Adrenal gland (tissue), 19 donors: ENCODE measurements around the gene TEAD3. TPM values are rescaled to one million over a fixed set of nuclear protein-coding genes. Genes with fewer than 3 reads are reported as not detected.
A peak's percentile ranks its signal among the peaks of the same experiment; 100 is the strongest.

ENCODE experiments used
- DNase-seq, 7 donors: peaks; one replicate each; pipeline ENCODE4 v3.0.0-alpha.2; 2019 to 2020
- H3K27ac ChIP-seq, 5 donors: fragments of 200-600 bp; sonication (generic) in 4 of 5; 1 replicate in 3 of 5; 2 replicates in 2 of 5; pipeline versions ENCODE4 v1.5.1 to v1.8.0; 2016 to 2020; ENCODE audit warnings: mild to moderate bottlenecking in 1 of 5
- H3K27me3 ChIP-seq: fragments of 200-600 bp; 2 replicates; pipeline ENCODE4 v1.8.0; 2021
- H3K36me3 ChIP-seq, 2 donors: fragments of 200-600 bp; replicated peaks in 1 of 2; 1 replicate in 1 of 2; 2 replicates in 1 of 2; pipeline versions ENCODE4 v1.5.1 to v1.8.0; 2018 to 2022
- H3K4me1 ChIP-seq, 2 donors: fragments of 200-600 bp; replicated peaks in 1 of 2; 1 replicate in 1 of 2; 2 replicates in 1 of 2; pipeline versions ENCODE4 v1.5.1 to v1.8.0; 2018 to 2021
- H3K4me3 ChIP-seq, 4 donors: fragments of 200-600 bp; sonication (generic) in 3 of 4; one replicate each; pipeline ENCODE4 v1.5.1; 2016 to 2018
- H3K9me3 ChIP-seq, 3 donors: fragments of 200-600 bp; sonication (generic) in 1 of 3; replicated peaks in 1 of 3; 1 replicate in 2 of 3; 2 replicates in 1 of 3; pipeline versions ENCODE4 v1.5.1 to v1.8.0; 2016 to 2021
- POLR2A ChIP-seq, 2 donors: fragments of 450-650 bp; IDR thresholded peaks; one replicate each; pipeline ENCODE4 v1.6.1; 2017; ENCODE audit warnings: antibody characterized with exemption in 2 of 2, mild to moderate bottlenecking in 2 of 2, moderate library complexity in 1 of 2
- WGBS, 4 donors: extraction: QIAGEN DNeasy Blood & Tissue Kit in 2 of 4; methylation state at CpG; one replicate each; pipeline versions ENCODE4 v1.1.5 to v1.1.7; 2013 to 2017; 5-methylcytosine and 5-hydroxymethylcytosine counted together
- intact Hi-C, 2 donors: fragments of 100-400 bp; cut with DNase I; formaldehyde crosslinking; loops; one replicate each; pipeline versions ENCODE4 v1.14.1 to v1.15.0; 2022 to 2023
- long read RNA-seq, 10 donors: library from polyadenylated mRNA in 3 of 10; unstranded in 2 of 10; stranded (forward) in 1 of 10; transcript quantifications; one replicate each; pipeline ENCODE4 v2.0.0 and lab custom pipeline, GENCODE V29; 2021 to 2026
- polyA plus RNA-seq, 3 donors: library from polyadenylated mRNA; stranded (reverse); fragments of 200-250 nt in 2 of 3; fragments of 350-450 nt in 1 of 3; fragmentation: Illumina TruSeq in 1 of 3; extraction: RNeasy Lipid Tissue Mini Kit (QIAGEN cat#74804) in 1 of 3; gene quantifications; one replicate each; pipeline ENCODE4 v1.2.3, GENCODE V29; 2013 to 2014
- total RNA-seq, 9 donors: library from RNA; depleted of rRNA in 4 of 9; stranded (reverse); fragments of >200 nt in 4 of 9; fragments of 120-200 nt in 1 of 9; fragmentation: NEBNext Ultra II Directional in 1 of 9; extraction: Animal tissue kit (Norgen Biotek cat#: 25700) in 1 of 9; gene quantifications; one replicate each; pipeline versions ENCODE4 v1.1.0 to v1.2.4, GENCODE V29; 2013 to 2023
- TF ChIP-seq, protein P1 (sequence below), 6 experiments: fragments of 450-650 bp in 4 of 6; fragments of 200-600 bp in 2 of 6; sonication (generic) in 1 of 6; IDR thresholded peaks; 1 replicate in 5 of 6; 2 replicates in 1 of 6; pipeline versions ENCODE4 v1.5.1 to v1.8.0; 2016 to 2021; ENCODE audit warnings: antibody characterized with exemption in 6 of 6, mild to moderate bottlenecking in 2 of 6, moderate library complexity in 1 of 6
- donor health status: healthy with polysubstance abuse.
- donor health status: Bipolar disorder and iron deficiency.
- donor health status: DM: yes; HTN: yes; CAD: no.
- donor health status: DM: no; HTN: no; CAD: no.
- donor health status: DM: no; HTN: no; CAD: no.
- donor health status: DM: yes; HTN: yes; CAD: no.

TEAD3 gene
- total RNA-seq (10 to 100 TPM in 3 of 9 donors, 1 to 10 TPM in 6; 1.4 to 14.3 (median 8.4) TPM), polyA plus RNA-seq (10 to 100 TPM in 2 of 3 donors, 1 to 10 TPM in 1; 5.5 to 15.5 (median 12.2) TPM)
- long read RNA-seq, donor 1 = 0 reads
- long read RNA-seq, donor 2 = 0 reads
- long read RNA-seq, donor 3 = 0 reads
- long read RNA-seq, donor 4, partial matches to known transcripts = 0 of 1 reads
- long read RNA-seq, donor 4, other reads (novel, unspliced or antisense) = 1 of 1 reads
- long read RNA-seq, donor 5, partial matches to known transcripts = 3 of 19 reads
- long read RNA-seq, donor 5, other reads (novel, unspliced or antisense) = 16 of 19 reads
- long read RNA-seq, donor 6, partial matches to known transcripts = 1 of 3 reads
- long read RNA-seq, donor 6, other reads (novel, unspliced or antisense) = 2 of 3 reads
- long read RNA-seq, donor 7 = 0 reads
- long read RNA-seq, donor 8 = 0 reads
- long read RNA-seq, donor 9 = 0 reads
- long read RNA-seq, donor 10 = 0 reads

DNA sequence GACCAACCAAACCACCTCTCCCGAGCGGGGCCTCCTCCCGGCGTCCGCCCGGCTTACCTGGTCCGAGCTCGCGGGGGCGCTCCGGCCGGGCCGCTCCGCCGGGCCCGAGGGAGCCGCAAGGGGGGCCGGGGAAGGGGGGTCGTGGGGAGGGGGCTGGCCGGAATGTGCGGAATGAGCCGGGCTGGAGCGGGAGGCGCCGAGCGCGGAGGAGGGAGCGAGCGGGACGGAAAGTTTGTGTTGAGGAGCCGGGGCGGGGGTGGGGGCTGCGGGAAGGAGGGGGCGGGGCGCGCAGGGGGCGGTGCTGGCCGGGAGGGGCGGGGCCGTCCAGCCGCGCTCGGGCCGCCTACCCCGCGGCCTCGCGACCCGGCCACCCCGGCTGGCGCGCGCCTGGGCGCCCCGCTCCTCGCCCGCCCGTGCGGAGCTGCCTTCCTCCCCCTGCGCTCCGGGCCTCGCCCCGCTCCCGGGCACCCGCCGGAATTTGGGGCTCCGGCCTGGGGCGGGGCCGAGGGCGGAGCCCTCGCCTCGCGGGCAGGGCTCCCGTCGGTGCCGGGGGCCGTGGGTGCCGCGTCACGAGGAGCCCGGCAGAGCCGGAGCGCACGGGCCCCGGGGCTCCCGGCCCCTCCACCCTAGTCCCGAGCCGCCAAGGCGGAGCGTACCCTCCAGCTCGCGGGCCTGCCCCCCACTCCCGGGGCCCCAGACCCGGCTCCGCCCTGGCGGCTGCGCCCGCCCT is at the start of gene TEAD3:
Gene TEAD3 (minus strand): TSS at position 239 of the 730 bp plus-strand sequence.
- intact Hi-C loops = no loop called here
- H3K4me1 ChIP-seq = peaks cover 7 to 19% of the 10 kb centered on the region in 2 donors
- peak in 3 of 7 donors; percentile 44 to 58 (median 49) for DNase-seq

GRCh38 chr6:35544769-35545361 is 48.0 kb upstream of the TEAD3 start:
- Histone ChIP-seq H3K27me3 (no peaks in the 10 kb centered on the region), H3K4me1 (no peaks in the 10 kb centered on the region), H3K4me3 (no peak overlapping the region), H3K9me3 (peaks cover 0 to 5% (median 0%) of the 10 kb centered on the region in 3 donors), H3K36me3 (no peaks in the 10 kb centered on the region), H3K27ac (no peak overlapping the region)
- TF ChIP-seq POLR2A (IDR thresholded peaks at IDR 0.05) = no peak
- TF ChIP-seq, protein P1, sequence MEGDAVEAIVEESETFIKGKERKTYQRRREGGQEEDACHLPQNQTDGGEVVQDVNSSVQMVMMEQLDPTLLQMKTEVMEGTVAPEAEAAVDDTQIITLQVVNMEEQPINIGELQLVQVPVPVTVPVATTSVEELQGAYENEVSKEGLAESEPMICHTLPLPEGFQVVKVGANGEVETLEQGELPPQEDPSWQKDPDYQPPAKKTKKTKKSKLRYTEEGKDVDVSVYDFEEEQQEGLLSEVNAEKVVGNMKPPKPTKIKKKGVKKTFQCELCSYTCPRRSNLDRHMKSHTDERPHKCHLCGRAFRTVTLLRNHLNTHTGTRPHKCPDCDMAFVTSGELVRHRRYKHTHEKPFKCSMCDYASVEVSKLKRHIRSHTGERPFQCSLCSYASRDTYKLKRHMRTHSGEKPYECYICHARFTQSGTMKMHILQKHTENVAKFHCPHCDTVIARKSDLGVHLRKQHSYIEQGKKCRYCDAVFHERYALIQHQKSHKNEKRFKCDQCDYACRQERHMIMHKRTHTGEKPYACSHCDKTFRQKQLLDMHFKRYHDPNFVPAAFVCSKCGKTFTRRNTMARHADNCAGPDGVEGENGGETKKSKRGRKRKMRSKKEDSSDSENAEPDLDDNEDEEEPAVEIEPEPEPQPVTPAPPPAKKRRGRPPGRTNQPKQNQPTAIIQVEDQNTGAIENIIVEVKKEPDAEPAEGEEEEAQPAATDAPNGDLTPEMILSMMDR (IDR thresholded peaks at IDR 0.05) = no peak
- intact Hi-C loops = no loop called here
- WGBS, 4 donors = 64 to 67% (median 66%) methylated on average over 12 to 13 of the region's 13 CpGs
- no peak for DNase-seq

More for the DNA sequence above, at the start of gene TEAD3:
- TF ChIP-seq POLR2A (IDR thresholded peaks at IDR 0.05) = no peak
- TF ChIP-seq, protein P1 (IDR thresholded peaks at IDR 0.05) = no peak
- WGBS, 4 donors = 0 to 1% (median 1%) methylated on average over 4 to 96 of the region's 98 CpGs
- peak within 1 kb of the TSS in 4 of 5 donors; percentile 66 to 91 (median 75) for H3K27ac ChIP-seq
- H3K9me3 ChIP-seq = no peaks in the 10 kb centered on the region
- no peaks in the 10 kb centered on the region for H3K27me3 ChIP-seq
- H3K4me3 ChIP-seq = peak within 1 kb of the TSS in 2 of 4 donors; percentile 69 to 83
- H3K36me3 ChIP-seq = no peaks in the 10 kb centered on the region

GRCh38 chr6:35543459-35544193 is 46.7 kb upstream of the TEAD3 start:
- no peaks in the 10 kb centered on the region for H3K27me3 ChIP-seq
- 77 to 82% (median 81%) methylated on average over 16 of the region's 16 CpGs for WGBS, 4 donors
- no peak overlapping the region for H3K4me3 ChIP-seq
- DNase-seq = no peak
- TF ChIP-seq, protein P1 (IDR thresholded peaks at IDR 0.05) = no peak
- no peak for TF ChIP-seq POLR2A (IDR thresholded peaks at IDR 0.05)
- intact Hi-C loops = no loop called here
- no peaks in the 10 kb centered on the region for H3K36me3 ChIP-seq
- H3K9me3 ChIP-seq = no peaks in the 10 kb centered on the region
- H3K4me1 ChIP-seq = no peaks in the 10 kb centered on the region
- no peak overlapping the region for H3K27ac ChIP-seq
